ENCODE data around the gene CALML3.

The CALML3 gene

GRCh38 chr10:5565671-5566581, 41.2 kb downstream of the CALML3 start:
- no peak for DNase-seq (ENCODE audit: low read depth)
- TF ChIP-seq CTCF (conservative IDR thresholded peaks at IDR 0.05; ENCODE audit: low read depth, low read length) = no peak
- H3K4me3 ChIP-seq (ENCODE audit: low read length) = no peak overlapping the region

GRCh38 chr10:5566614-5567013, 41.9 kb downstream of the CALML3 start:
- TF ChIP-seq CTCF (conservative IDR thresholded peaks at IDR 0.05; ENCODE audit: low read depth, low read length) = no peak
- no peak overlapping the region for H3K4me3 ChIP-seq (ENCODE audit: low read length)
- no peak for DNase-seq (ENCODE audit: low read depth)

- no peak for TF ChIP-seq CTCF (conservative IDR thresholded peaks at IDR 0.05; ENCODE audit: low read depth, low read length)
- no peak overlapping the region for H3K4me3 ChIP-seq (ENCODE audit: low read length)
- no peak for DNase-seq (ENCODE audit: low read depth)
Observed at GRCh38 chr10:5567477-5567876, 42.7 kb downstream of the CALML3 start.

GRCh38 chr10:5568984-5569383, 44.2 kb downstream of the CALML3 start:
- DNase-seq (ENCODE audit: low read depth) = no peak
- H3K4me3 ChIP-seq (ENCODE audit: low read length) = no peak overlapping the region
- no peak for TF ChIP-seq CTCF (conservative IDR thresholded peaks at IDR 0.05; ENCODE audit: low read depth, low read length)

GRCh38 chr10:5569568-5569967, 44.8 kb downstream of the CALML3 start:
- DNase-seq (ENCODE audit: low read depth) = no peak
- TF ChIP-seq CTCF (conservative IDR thresholded peaks at IDR 0.05; ENCODE audit: low read depth, low read length) = no peak
- no peak overlapping the region for H3K4me3 ChIP-seq (ENCODE audit: low read length)

GRCh38 chr10:5570007-5570655, 45.4 kb downstream of the CALML3 start:
- H3K4me3 ChIP-seq (ENCODE audit: low read length) = no peak overlapping the region
- no peak for DNase-seq (ENCODE audit: low read depth)
- TF ChIP-seq CTCF (conservative IDR thresholded peaks at IDR 0.05; ENCODE audit: low read depth, low read length) = no peak
